Measurements from ENCODE around the gene TMSB4X. TPM values are rescaled to one million over a fixed set of nuclear protein-coding genes. Genes with fewer than 3 reads are reported as not detected.

TMSB4X gene
- total and polyA plus RNA-seq, 2 of the 4 experiments (the other 2 are of a cell fraction) = 4,648 to 11,116 TPM

DNA sequence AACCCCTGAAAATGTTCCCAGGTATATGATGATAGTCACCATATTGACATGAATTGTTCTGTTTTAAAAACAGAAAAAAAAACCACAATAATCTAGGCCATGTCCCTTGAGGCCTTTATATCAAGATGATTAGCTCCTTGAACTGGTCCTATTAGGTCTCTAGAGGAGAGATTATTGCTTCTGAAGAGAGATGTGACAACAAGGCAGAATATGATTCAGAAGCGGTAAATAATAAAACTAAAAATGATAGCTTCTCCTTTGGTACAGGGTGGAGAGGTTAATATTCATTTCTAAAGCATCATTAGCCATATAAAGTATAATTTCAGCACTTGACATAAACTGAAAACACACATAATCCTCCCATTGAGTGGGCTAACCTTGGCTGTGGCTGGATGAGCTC lies 42.7 kb upstream of the TMSB4X start:
- no peak overlapping the region for H3K23ac ChIP-seq (ENCODE audit: low read depth, low read length)
- POLR2A ChIA-PET (ENCODE audit: unreplicated experiment) = no interaction called here
- WGBS, 2 experiments (ENCODE audit: extremely low coverage in 2 of 2, insufficient read length in 1 of 2) = no CpG with 5 or more reads among the region's 1 CpG
- H3K27me3 ChIP-seq (ENCODE audit: control insufficient read depth, insufficient read depth, low read length) = no peaks in the 10 kb centered on the region
- no peaks in the 10 kb centered on the region for H3K9me3 ChIP-seq (ENCODE audit: control insufficient read depth, insufficient read depth, low read length)
- no peak overlapping the region for H2AK9ac ChIP-seq (replicated peaks; ENCODE audit: low read depth, low read length, poor library complexity)
- H3K4me3 ChIP-seq (ENCODE audit: insufficient read depth, low read depth, low read length) = no peak overlapping the region
- DNase-seq = no peak
- H3K4me2 ChIP-seq (ENCODE audit: low read depth, low read length) = no peak overlapping the region
- no peaks in the 10 kb centered on the region for H4K20me1 ChIP-seq (ENCODE audit: insufficient read depth, low read length)
- no peak overlapping the region for H3K18ac ChIP-seq (ENCODE audit: low read depth, low read length)
- H2BK15ac ChIP-seq (ENCODE audit: low read depth, low read length) = no peak overlapping the region
- H3K4me1 ChIP-seq (ENCODE audit: control insufficient read depth, insufficient read depth, low read length) = no peaks in the 10 kb centered on the region
- no peak overlapping the region for H4K8ac ChIP-seq (ENCODE audit: low read depth in 2 of 2, low read length in 2 of 2)
- dilution Hi-C loops (cut with HindIII; ENCODE audit: low sequenced_read_pairs, unreplicated experiment) = no loop called here
- no peak overlapping the region for H2BK20ac ChIP-seq (ENCODE audit: low read depth, low read length)
- no peak overlapping the region for H4K5ac ChIP-seq (ENCODE audit: low read depth, low read length)
- H3K4ac ChIP-seq (ENCODE audit: low read depth, low read length) = no peak overlapping the region
- no peak overlapping the region for H2AFZ ChIP-seq (replicated peaks; ENCODE audit: low read length, poor library complexity)
- TF ChIP-seq CEBPB (IDR thresholded peaks at IDR 0.05; ENCODE audit: low read depth, low read length) (no peak), RAD21 (IDR thresholded peaks at IDR 0.05; ENCODE audit: low read length) (no peak), POLR2A (IDR thresholded peaks at IDR 0.05; ENCODE audit: low read depth, low read length) (no peak), CHD1 (IDR thresholded peaks at IDR 0.05; ENCODE audit: low read depth, low read length) (no peak), MAZ (IDR thresholded peaks at IDR 0.05; ENCODE audit: borderline replicate concordance, low read depth, low read length) (no peak), RCOR1 (IDR thresholded peaks at IDR 0.05; ENCODE audit: insufficient replicate concordance, low read length) (no peak), FOS (IDR thresholded peaks at IDR 0.05; ENCODE audit: low read depth, low read length) (no peak), MXI1 (IDR thresholded peaks at IDR 0.05; ENCODE audit: borderline replicate concordance, low read depth, low read length) (no peak), NFE2L2 (IDR thresholded peaks at IDR 0.05; ENCODE audit: low read depth, low read length) (no peak)
- TF ChIP-seq, protein P1, sequence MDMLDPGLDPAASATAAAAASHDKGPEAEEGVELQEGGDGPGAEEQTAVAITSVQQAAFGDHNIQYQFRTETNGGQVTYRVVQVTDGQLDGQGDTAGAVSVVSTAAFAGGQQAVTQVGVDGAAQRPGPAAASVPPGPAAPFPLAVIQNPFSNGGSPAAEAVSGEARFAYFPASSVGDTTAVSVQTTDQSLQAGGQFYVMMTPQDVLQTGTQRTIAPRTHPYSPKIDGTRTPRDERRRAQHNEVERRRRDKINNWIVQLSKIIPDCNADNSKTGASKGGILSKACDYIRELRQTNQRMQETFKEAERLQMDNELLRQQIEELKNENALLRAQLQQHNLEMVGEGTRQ (IDR thresholded peaks at IDR 0.05; ENCODE audit: low read depth, low read length) = no peak
- TF ChIP-seq, protein P2, sequence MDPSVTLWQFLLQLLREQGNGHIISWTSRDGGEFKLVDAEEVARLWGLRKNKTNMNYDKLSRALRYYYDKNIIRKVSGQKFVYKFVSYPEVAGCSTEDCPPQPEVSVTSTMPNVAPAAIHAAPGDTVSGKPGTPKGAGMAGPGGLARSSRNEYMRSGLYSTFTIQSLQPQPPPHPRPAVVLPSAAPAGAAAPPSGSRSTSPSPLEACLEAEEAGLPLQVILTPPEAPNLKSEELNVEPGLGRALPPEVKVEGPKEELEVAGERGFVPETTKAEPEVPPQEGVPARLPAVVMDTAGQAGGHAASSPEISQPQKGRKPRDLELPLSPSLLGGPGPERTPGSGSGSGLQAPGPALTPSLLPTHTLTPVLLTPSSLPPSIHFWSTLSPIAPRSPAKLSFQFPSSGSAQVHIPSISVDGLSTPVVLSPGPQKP (IDR thresholded peaks at IDR 0.05; ENCODE audit: borderline replicate concordance, low read depth, low read length) = no peak
- TF ChIP-seq, protein P3, sequence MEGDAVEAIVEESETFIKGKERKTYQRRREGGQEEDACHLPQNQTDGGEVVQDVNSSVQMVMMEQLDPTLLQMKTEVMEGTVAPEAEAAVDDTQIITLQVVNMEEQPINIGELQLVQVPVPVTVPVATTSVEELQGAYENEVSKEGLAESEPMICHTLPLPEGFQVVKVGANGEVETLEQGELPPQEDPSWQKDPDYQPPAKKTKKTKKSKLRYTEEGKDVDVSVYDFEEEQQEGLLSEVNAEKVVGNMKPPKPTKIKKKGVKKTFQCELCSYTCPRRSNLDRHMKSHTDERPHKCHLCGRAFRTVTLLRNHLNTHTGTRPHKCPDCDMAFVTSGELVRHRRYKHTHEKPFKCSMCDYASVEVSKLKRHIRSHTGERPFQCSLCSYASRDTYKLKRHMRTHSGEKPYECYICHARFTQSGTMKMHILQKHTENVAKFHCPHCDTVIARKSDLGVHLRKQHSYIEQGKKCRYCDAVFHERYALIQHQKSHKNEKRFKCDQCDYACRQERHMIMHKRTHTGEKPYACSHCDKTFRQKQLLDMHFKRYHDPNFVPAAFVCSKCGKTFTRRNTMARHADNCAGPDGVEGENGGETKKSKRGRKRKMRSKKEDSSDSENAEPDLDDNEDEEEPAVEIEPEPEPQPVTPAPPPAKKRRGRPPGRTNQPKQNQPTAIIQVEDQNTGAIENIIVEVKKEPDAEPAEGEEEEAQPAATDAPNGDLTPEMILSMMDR (conservative IDR thresholded peaks at IDR 0.05; ENCODE audit: low read depth, low read length) = no peak
- no peak overlapping the region for H4K91ac ChIP-seq (ENCODE audit: insufficient read depth, low read depth, low read length)
- no peak overlapping the region for H2BK120ac ChIP-seq (ENCODE audit: low read depth, low read length)
- no peak for ATAC-seq (ENCODE audit: low read depth)
- intact Hi-C loops (cut with micrococcal nuclease) = no loop called here
- no peaks in the 10 kb centered on the region for H3K36me3 ChIP-seq (ENCODE audit: control insufficient read depth, insufficient read depth, low read length)
- in situ Hi-C loops (cut with MboI; ENCODE audit: low sequenced_read_pairs) = no loop called here
- H3K56ac ChIP-seq (ENCODE audit: extremely low read depth, insufficient read depth, low read length) = no peak overlapping the region
- no peak overlapping the region for H2AK5ac ChIP-seq (ENCODE audit: low read depth, low read length)
- no peak overlapping the region for H2BK5ac ChIP-seq (ENCODE audit: low read depth, low read length, poor library complexity, severe bottlenecking)
- no peaks in the 10 kb centered on the region for H3K9me1 ChIP-seq (ENCODE audit: insufficient read depth, low read length)
- no TSS peak for BruUV-seq (replicated peaks)
- H3K9ac ChIP-seq (ENCODE audit: low read depth, low read length) = no peak overlapping the region
- no peaks in the 10 kb centered on the region for H3K79me1 ChIP-seq (ENCODE audit: low read depth in 1 of 2, low read length in 2 of 2)
- no peak overlapping the region for H3K27ac ChIP-seq (ENCODE audit: insufficient read depth, low read length)
- CTCF ChIA-PET = no interaction called here
- H3K14ac ChIP-seq (replicated peaks; ENCODE audit: low read depth, low read length) = no peak overlapping the region
